Mesenteric fat pad (tissue), 1 donor: ENCODE results near the gene VENTX. TPM values are rescaled to one million over a fixed set of nuclear protein-coding genes. Genes with fewer than 3 reads are reported as not detected.
"Not testable (repeated sequence)": the region's sequence is repeated elsewhere in the genome, so short reads cannot be mapped to it uniquely, and the experiment has no call there.

ENCODE experiments used
- DNase-seq: peaks from one replicate; pipeline ENCODE4 v3.0.0-alpha.2; 2020; ENCODE audit warnings: low spot score
- total RNA-seq: library from RNA; stranded (reverse); fragmentation: NEBNext Ultra II Directional; extraction: Animal tissue kit (Norgen Biotek cat#: 25700); gene quantifications from one replicate; pipeline ENCODE4 v1.2.1, GENCODE V29; 2021
- donor health status: DM: yes; HTN: yes; CAD: no.

Gene VENTX
- total RNA-seq, 1 donor from 2014 or later = 4.0 TPM

GRCh38 chr10:133254421-133255120, 16.9 kb downstream of the VENTX start:
- DNase-seq = no peak

GRCh38 chr10:133255323-133255722, 17.7 kb downstream of the VENTX start:
- no peak for DNase-seq

GRCh38 chr10:133257489-133258065, 19.9 kb downstream of the VENTX start:
- DNase-seq = no peak

GRCh38 chr10:133258066-133258817, 20.6 kb downstream of the VENTX start:
- no peak for DNase-seq

- DNase-seq = no peak
Measured at GRCh38 chr10:133258818-133259601, 21.4 kb downstream of the VENTX start.

GRCh38 chr10:133259602-133259989, 21.9 kb downstream of the VENTX start:
- DNase-seq = no peak

DNA sequence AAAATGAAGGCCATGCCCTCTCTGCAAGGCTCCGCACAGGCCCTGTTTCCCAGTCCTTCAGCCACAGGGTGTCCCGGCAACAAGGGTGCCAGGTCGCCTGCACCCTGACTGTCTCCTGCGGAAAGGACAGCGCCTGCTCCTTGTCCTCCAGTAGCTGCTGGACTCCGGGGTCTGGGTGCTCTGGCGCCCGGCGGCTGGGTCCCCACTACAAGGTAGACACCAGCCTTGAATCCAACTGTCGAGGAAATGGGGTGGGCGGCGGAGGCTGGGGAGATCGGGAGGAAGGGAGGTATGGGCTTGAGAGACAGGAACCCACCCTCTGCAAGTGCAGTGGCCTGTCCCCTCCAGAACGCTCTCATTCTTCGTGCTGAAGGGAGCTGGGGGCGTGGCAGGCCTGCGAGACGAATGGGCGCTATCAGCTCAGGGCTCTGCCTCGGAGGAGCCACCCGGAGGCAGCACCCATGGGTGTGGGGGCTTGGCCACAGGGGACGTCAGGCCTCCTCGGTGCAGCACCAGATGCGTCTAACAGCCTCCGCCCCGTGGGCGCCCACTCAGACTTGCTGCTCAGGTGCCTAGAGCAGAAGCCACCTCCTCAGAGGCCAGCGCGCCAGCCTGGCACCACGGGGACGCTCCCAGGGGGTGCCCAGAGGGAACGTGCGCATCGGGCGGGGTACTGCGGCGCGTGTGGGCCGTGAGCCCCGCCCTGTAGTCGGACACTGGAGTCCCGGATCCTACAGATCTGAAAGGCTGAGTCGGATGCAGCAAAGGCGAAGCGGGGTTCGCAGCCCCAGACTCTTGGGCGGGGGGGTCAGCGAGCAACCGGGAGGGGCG, 23.5 kb downstream of the VENTX start:
- no peak for DNase-seq

DNA sequence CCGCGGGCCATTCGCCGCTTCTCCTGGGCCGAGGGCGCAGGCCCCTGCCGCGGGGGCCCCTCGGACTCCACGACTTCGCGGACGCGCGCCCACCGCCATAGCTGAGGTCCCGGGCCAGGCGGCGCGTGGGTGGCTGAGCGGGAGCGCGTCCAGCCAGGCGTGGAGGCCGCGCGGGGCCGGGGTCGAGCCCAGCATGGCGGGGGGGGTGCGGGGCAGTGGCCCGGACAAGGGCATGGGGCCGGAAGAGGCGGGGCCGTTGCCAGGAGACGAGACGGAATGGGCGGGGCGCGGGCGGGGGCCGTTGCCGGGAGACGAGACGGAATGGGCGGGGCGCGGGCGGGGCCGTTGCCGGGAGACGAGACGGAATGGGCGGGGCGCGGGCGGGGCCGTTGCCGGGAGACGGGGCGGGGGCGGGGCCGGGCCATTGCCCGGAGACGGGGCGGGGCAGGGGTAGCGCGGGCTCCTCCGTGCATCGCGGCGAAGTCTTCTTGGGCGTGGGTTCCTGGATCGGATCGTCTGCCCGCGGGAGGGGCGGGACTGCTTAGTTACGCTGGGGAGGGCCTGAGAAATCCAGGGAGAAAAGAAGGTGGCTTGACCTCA, 24.2 kb downstream of the VENTX start:
- peak; percentile 96 for DNase-seq

DNA sequence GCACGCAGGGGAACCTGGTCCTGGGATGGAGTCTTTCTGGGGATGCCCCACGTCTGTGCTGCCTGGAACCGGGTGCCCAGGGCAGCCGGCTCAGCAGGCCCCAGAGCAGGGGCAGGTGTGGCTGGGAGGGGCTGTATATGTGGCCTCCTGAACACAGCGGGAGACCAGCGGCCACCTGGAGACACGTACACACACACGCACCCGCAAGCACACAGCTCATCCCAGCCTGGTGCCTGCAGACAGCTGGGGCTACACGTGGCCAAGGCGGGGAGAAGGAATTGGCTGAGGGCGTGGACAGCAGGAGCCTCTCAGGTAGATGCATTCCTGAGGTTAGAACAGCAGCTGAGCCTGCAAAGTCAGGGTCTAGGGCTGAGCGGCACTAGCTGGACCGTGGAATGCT, 25.0 kb downstream of the VENTX start:
- DNase-seq = no peak

GRCh38 chr10:133263674-133264073, 26.0 kb downstream of the VENTX start:
- DNase-seq = no peak

- DNase-seq = no peak
Measured at GRCh38 chr10:133264461-133264860, 26.8 kb downstream of the VENTX start.

- not testable (repeated sequence) for DNase-seq
Measured at GRCh38 chr10:133265052-133265451, 27.4 kb downstream of the VENTX start.

DNA sequence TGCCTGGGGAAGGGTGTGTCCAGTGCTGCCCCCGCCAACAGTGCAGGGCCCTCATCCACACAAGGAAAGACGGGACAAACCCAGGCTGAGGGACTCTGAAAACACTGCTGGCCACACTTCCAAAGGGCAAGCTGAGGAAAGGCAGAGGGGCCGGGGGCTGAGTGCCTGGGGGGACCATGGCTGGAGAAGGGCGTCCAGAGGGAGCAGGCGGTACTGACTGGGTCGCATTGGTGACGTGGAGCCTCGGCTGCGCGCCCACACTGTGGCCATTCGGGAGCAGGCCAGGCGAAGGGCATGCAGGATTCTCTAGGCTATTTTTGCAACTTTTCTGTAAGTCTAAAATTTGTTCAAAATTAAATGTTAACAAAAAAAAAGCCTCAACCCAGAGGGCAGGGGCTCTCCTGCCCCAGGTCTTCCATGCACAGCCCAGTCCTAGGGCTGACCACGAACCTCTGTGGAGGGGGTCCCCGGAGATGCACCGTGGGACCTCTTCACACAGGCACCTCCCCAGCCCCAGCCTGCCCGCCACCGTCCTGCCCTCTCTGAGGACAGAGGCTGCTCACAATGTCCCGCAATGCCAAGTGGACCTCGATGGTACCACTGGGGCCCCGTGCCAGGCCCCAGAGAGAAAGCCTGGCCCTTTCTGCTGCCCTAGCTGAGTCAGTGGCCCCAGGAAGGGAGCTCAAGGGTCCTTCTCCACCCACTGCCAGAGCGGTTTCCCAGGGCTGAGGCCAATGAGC, 28.6 kb downstream of the VENTX start:
- DNase-seq = no peak

DNA sequence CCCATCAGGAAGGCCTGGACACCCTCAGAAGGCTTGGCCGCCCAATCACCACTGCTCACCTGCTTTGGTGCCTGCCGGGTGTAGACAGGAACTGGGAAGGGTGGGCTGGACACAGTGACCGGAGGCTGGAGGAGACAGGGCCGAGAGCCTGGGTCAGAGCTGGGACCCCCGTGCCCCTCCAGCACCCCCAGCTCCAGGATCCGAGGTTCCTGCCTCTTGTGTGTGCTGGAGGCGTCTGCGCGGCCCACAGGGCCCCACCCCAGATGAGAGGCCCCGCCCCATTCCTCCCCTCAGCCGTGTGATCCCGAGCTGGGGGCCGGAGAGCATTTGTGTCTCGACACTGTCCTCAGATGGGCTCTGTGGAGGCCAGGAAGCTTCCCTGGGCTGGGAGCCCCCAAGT, 29.6 kb downstream of the VENTX start:
- no peak for DNase-seq

- DNase-seq = no peak
Measured at GRCh38 chr10:133267829-133268228, 30.2 kb downstream of the VENTX start.

- DNase-seq = no peak
Measured at GRCh38 chr10:133268532-133268931, 30.9 kb downstream of the VENTX start.

- DNase-seq = no peak
Measured at GRCh38 chr10:133269367-133269766, 31.7 kb downstream of the VENTX start.

- no peak for DNase-seq
Measured at GRCh38 chr10:133270204-133270603, 32.5 kb downstream of the VENTX start.

GRCh38 chr10:133270773-133271297, 33.2 kb downstream of the VENTX start:
- DNase-seq = no peak
